H1 (cell line): Measurements from ENCODE around the gene LY9. TPM values are rescaled to one million over a fixed set of nuclear protein-coding genes. Genes with fewer than 3 reads are reported as not detected.

ENCODE experiments used
- RXRA ChIP-seq: IDR thresholded peaks from 2 replicates; pipeline ENCODE4 v1.6.1; 2011; ENCODE audit warnings: low read depth, mild to moderate bottlenecking, low read length, moderate library complexity; ENCODE audit not compliant: insufficient read depth
- SAP30 ChIP-seq: fragments of 300-600 bp; sonication (generic); IDR thresholded peaks from 2 replicates; pipeline ENCODE4 v1.7.1; 2012; ENCODE audit warnings: low read length, moderate library complexity, mild to moderate bottlenecking, inconsistent platforms; ENCODE audit not compliant: insufficient read depth, insufficient replicate concordance
- polyA plus RNA-seq, 7 experiments: library from polyadenylated mRNA; depleted of rRNA in 3 of 7; stranded (reverse) in 5 of 7; unstranded in 2 of 7; fragments of >200 nt in 5 of 7; fragments of 200-250 nt in 2 of 7; gene quantifications; 1 replicate in 5 of 7; 2 replicates in 1 of 7; 4 replicates in 1 of 7; pipeline versions ENCODE4 v1.2.1 to v1.2.3, GENCODE V29; 2011 to 2013; ENCODE audit warnings: missing spikeins in 2 of 7, mixed read lengths in 2 of 7
- total RNA-seq: library from RNA; stranded (reverse); fragmentation: NEBNext Ultra II Directional; extraction: Animal tissue kit (Norgen Biotek cat#: 25700); gene quantifications from 2 replicates; pipeline ENCODE4 v1.2.1, GENCODE V29; 2021

Gene LY9
- total and polyA plus RNA-seq, 2 of the 8 experiments (the other 6 are each of a cell fraction or from before 2014, with no cell fraction given) = not detected

- TF ChIP-seq RXRA (no peak), SAP30 (no peak)
Measured at GRCh38 chr1:160863061-160863773, 67.2 kb downstream of the LY9 start (continued).
